HepG2 (cell line): ENCODE data around the gene CCDC154. TPM values are rescaled to one million over a fixed set of nuclear protein-coding genes. Genes with fewer than 3 reads are reported as not detected.

Experiments used
- ARNT2 ChIP-seq: sonication (generic); formaldehyde crosslinking; IDR thresholded peaks from 2 replicates; pipeline ENCODE4 v1.8.0; 2022; ENCODE audit warnings: mild to moderate bottlenecking, low read depth, missing genetic modification reagents, moderate library complexity
- BRCA1 ChIP-seq: sonication (generic); formaldehyde crosslinking; IDR thresholded peaks from 2 replicates; pipeline ENCODE4 v1.4.0; 2020; ENCODE audit warnings: missing genetic modification reagents
- BRD4 ChIP-seq: sonication (generic); formaldehyde crosslinking; IDR thresholded peaks from 2 replicates; pipeline ENCODE4 v1.4.0; 2020; ENCODE audit warnings: missing genetic modification reagents
- CSRNP2 ChIP-seq: sonication (generic); formaldehyde crosslinking; conservative IDR thresholded peaks from 2 replicates; pipeline ENCODE4 v1.8.0; 2022; ENCODE audit warnings: low read depth, missing genetic modification reagents
- GLMP ChIP-seq: sonication (generic); formaldehyde crosslinking; IDR thresholded peaks from 2 replicates; pipeline ENCODE4 v1.9.0; 2021; ENCODE audit warnings: missing genetic modification reagents, mild to moderate bottlenecking, borderline replicate concordance
- HBP1 ChIP-seq: IDR thresholded peaks from 2 replicates; pipeline ENCODE4 v1.6.1; 2016; ENCODE audit warnings: low read depth, control low read depth
- HDAC1 ChIP-seq: sonication (generic); formaldehyde crosslinking; IDR thresholded peaks from 2 replicates; pipeline ENCODE4 v1.5.1; 2020; ENCODE audit warnings: mild to moderate bottlenecking, missing genetic modification reagents
- HMG20A ChIP-seq: IDR thresholded peaks from 2 replicates; pipeline ENCODE4 v1.6.1; 2016; ENCODE audit warnings: borderline replicate concordance
- PHF5A ChIP-seq: IDR thresholded peaks from one replicate; pipeline ENCODE4 v1.6.1; 2018; ENCODE audit warnings: low read depth, missing genetic modification reagents; ENCODE audit not compliant: unreplicated experiment
- PTBP1 ChIP-seq: fragments of 200-400 bp; formaldehyde crosslinking; IDR thresholded peaks from 2 replicates; pipeline ENCODE4 v1.6.1; 2018; ENCODE audit warnings: low read length, low read depth; ENCODE audit not compliant: poor library complexity, severe bottlenecking
- RARA ChIP-seq: IDR thresholded peaks from 2 replicates; pipeline ENCODE4 v1.6.1; 2016; ENCODE audit warnings: missing genetic modification reagents, missing compliant biosample characterization
- RNF219 ChIP-seq: sonication (generic); formaldehyde crosslinking; IDR thresholded peaks from 2 replicates; pipeline ENCODE4 v1.5.0; 2020; ENCODE audit warnings: mild to moderate bottlenecking, missing genetic modification reagents
- SMAD3 ChIP-seq: sonication (generic); formaldehyde crosslinking; IDR thresholded peaks from 2 replicates; pipeline ENCODE4 v1.4.0; 2020; ENCODE audit warnings: missing genetic modification reagents
- SP2 ChIP-seq: sonication (generic); formaldehyde crosslinking; IDR thresholded peaks from 2 replicates; pipeline ENCODE4 v1.5.1; 2020; ENCODE audit warnings: mild to moderate bottlenecking, missing genetic modification reagents
- TFAP4 ChIP-seq: sonication (generic); IDR thresholded peaks from 2 replicates; pipeline ENCODE4 v1.6.1; 2016; ENCODE audit warnings: low read depth, borderline replicate concordance
- U2AF2 ChIP-seq: fragments of 200-400 bp; formaldehyde crosslinking; IDR thresholded peaks from 2 replicates; pipeline ENCODE4 v1.6.1; 2017; ENCODE audit warnings: low read depth, mild to moderate bottlenecking, low read length
- XRCC5 ChIP-seq: fragments of 200-400 bp; formaldehyde crosslinking; optimal IDR thresholded peaks from 2 replicates; pipeline ENCODE3; 2017; ENCODE audit warnings: mild to moderate bottlenecking, low read length
- ZNF160 ChIP-seq: sonication (generic); formaldehyde crosslinking; IDR thresholded peaks from 2 replicates; pipeline ENCODE4 v1.8.0; 2022; ENCODE audit warnings: mild to moderate bottlenecking, inconsistent platforms, missing genetic modification reagents
- ZNF451 ChIP-seq: sonication (generic); formaldehyde crosslinking; IDR thresholded peaks from 2 replicates; pipeline ENCODE4 v1.5.0; 2020; ENCODE audit warnings: mild to moderate bottlenecking, missing genetic modification reagents
- ZXDC ChIP-seq: sonication (generic); formaldehyde crosslinking; IDR thresholded peaks from 2 replicates; pipeline ENCODE4 v1.5.0; 2020; ENCODE audit warnings: mild to moderate bottlenecking, missing genetic modification reagents
- polyA plus RNA-seq, 8 experiments: library from polyadenylated mRNA; depleted of rRNA in 3 of 8; stranded (reverse) in 7 of 8; unstranded in 1 of 8; fragments of >200 nt; fragmentation: Illumina TruSeq in 4 of 8; extraction: Trizol in 4 of 8; gene quantifications; 2 replicates each; pipeline versions ENCODE4 v1.2.1 to v1.2.3, GENCODE V29; 2011 to 2016; ENCODE audit warnings: low read depth in 4 of 8, missing spikeins in 1 of 8, mixed read lengths in 1 of 8; ENCODE audit not compliant: insufficient read depth in 1 of 8
- total RNA-seq, 5 experiments: library from RNA; depleted of rRNA; stranded (reverse); fragments of >200 nt; fragmentation: Illumina TruSeq; extraction: Trizol; gene quantifications; 2 replicates each; pipeline ENCODE4 v1.2.3, GENCODE V29; 2016; ENCODE audit warnings: low read depth in 1 of 5

The CCDC154 gene
- total and polyA plus RNA-seq, 2 of the 13 experiments (the other 11 are each of a cell fraction or from before 2014, with no cell fraction given) = 0.92 to 1.5 TPM

- TF ChIP-seq CSRNP2 (CRISPR knock-in tag) (no peak), PTBP1 (peak; percentile 69), RARA (CRISPR knock-in tag) (peak; percentile 72), U2AF2 (no peak), ARNT2 (no peak; the same call in 1 of the 2 replicates), BRCA1 (CRISPR knock-in tag) (no peak), SP2 (no peak), ZXDC (no peak), RNF219 (CRISPR knock-in tag) (no peak), HMG20A (no peak; the same call in 1 of the 2 replicates), GLMP (CRISPR knock-in tag) (no peak), PHF5A (no peak), HBP1 (no peak), SMAD3 (CRISPR knock-in tag) (peak; percentile 77; the same call in 1 of the 2 replicates), XRCC5 (peak; percentile 78), ZNF451 (CRISPR knock-in tag) (peak; percentile 82; the same call in 1 of the 2 replicates), BRD4 (CRISPR knock-in tag) (no peak), ZNF160 (CRISPR knock-in tag) (no peak; the same call in 1 of the 2 replicates), TFAP4 (peak; percentile 64; the same call in 1 of the 2 replicates), HDAC1 (CRISPR knock-in tag) (peak; percentile 81)
Measured at GRCh38 chr16:1430759-1431496, 13.4 kb downstream of the CCDC154 start, which contains the start of gene PERCC1 (continued).
